Measurements from ENCODE around the gene SP8. TPM values are rescaled to one million over a fixed set of nuclear protein-coding genes. Genes with fewer than 3 reads are reported as not detected.
"Not testable (repeated sequence)": the region's sequence is repeated elsewhere in the genome, so short reads cannot be mapped to it uniquely, and the experiment has no call there.

The SP8 gene
- not detected for polyA plus RNA-seq (ENCODE audit: insufficient read length)

DNA sequence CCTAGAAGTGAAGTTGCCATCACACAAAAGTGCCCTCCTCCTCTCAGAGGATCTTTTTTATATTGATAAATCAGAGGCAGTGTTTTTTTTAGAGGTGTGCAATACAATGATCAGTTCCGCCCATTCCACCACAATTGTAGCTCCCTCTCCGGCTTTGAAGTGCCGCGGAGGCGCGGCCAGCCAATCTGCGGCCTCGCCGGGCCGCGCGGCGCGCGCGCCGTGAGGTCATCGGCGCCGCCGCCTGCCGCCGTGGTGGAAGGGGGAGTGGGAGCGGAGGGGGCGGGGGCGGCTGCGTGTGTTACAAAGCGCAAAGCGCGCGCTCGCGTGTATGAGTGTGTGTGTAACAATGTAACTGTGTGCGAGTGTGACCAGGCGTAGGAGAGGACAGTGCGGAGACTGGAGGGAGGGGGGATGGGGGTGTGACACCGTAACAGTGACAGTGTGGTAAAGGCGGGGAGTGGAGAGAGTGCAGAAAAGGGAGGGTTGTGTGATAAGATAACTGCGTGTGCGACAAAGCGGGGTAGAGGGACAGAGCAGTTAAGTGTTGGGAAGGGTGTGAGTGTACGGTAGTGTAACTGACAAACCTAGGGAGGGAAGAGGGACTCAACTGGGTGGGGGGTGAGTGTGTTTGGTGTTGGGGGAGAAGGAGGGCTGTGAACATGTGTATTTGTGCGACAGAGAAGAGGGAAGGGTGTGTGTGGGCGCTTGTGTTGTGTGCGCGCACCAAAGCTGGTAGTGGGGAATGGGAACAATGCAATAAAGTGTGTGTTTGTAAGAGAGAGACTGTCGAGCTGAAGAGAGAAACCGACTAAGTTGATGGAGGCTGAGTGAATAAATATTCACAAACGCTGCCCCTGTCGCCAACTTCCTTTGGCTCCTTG lies at the start of gene SP8:
Gene SP8 (minus strand): TSS at position 108 of the 881 bp plus-strand sequence. CDS start 88 bp downstream, at position 20.
- no peak for DNase-seq

DNA sequence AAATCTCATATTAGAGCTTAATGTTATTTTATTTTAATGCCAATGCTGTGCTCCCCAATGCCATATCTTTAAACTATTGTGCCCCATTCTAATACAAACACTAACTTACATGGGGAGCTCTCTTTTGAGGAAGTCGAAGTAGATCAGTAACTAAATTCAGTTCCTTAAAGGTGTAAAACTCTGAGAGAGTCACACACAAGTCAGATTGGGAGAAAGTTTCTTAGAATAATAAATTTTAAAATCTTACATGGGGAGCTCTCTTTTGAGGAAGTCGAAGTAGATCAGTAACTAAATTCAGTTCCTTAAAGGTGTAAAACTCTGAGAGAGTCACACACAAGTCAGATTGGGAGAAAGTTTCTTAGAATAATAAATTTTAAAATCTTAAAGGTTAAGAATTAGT lies 49.7 kb upstream of the SP8 start:
- DNase-seq: not testable (repeated sequence)

DNA sequence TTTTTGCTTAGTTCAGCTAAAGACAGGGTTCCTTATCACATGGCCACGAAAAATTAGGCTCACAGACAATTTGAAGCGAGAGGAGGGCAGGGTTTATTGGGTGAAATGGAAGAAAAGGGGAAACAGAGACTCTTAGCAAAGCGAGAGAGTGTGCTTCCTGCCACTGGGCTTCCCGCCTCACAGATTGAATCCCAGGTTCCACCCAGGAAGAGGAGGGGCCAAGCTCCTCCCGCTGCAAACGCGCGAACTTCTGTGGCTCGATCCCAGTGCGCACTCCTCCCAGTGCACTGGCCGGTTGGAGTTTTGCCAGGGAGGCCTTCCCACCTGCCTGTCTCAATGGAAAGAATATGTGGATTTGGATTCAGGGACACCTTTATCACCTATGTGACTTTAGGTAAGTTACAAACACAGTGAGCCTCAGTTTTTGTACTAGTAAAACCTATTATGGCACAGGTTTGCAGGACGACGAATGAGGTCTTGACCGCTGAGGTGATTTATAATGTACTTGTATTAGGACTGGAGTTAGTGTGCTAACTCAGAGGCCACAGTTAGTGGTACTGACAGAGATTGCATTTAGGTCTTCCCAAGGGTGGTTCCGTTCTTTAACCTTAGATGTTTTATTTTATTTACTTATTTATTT lies 48.5 kb upstream of the SP8 start:
- no peak for DNase-seq

DNA sequence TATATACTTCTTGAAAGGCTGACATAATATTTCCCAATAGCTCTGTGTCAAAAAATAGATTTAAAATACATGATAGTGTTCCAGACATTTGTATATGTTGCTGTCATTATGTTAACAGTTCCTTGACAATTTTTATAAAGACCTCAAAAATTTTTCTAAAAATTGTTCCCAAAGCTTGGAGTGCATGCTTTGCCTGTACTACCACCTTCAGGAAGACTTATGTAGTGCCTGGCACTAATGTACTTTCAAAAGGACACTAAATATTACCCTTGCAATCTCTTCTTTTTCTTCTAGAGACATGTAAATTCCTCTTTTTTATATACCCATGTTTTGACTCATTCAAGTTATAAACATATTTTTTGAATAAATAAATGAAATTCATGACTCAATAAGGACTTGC lies 48.0 kb upstream of the SP8 start:
- no peak for DNase-seq

DNA sequence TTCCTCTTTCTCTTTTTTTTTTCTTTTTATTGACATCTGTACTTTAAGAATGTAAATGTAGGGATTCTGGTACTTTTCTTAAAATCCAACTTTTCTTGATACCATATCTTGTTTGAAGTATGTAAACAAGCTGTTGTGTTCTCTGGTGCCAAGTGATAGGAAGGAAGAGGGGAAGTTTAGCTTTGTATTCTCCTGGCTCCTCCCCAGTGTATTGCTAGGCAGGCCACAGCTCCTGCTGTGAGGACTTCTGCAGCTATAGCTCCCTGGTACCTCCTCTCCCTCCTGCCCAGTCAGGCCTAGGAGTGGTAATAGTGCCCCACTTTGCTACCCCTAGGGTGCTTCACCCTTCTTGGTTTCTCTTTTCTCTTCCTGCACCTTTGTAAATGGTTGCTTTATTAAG lies 45.3 kb upstream of the SP8 start:
- DNase-seq: no peak

DNA sequence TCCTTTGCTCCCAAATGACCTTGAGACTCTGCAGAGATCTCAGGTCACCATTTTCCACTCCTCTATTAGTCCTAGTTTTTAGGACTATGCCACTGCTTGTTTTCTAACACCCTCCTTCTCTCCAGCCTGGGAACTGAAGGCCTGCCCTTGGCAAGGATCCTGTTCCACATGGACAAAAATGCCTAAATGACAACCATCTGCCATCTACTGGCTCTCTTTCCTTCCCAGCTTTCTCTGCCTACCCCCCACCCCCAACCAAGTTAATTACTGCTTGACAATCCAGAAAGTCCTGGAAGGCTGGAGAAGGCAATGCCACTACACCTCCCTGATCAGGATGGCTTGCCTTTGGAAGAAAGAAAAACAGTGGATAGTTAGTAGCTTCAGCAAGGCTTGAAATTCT lies 44.8 kb upstream of the SP8 start:
- DNase-seq: no peak

DNA sequence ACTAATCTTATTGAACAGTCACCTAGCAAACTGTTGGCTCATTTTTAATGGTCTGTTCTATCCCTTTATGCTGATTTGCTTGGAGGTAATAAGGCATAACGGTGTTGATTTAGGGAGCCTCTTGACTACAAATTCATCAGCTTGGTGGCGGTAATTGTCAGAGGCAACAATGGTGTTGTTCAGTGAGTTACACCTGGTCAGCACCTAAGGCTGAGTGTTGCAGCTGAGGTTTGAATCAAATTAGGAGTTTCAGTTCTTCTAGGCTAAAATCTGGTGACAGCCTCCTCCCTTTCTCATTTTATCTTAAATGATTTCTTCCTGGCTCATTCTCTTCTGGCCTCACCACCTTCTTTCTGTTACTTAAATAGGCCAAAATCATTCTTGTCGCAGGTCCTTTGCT lies 42.3 kb upstream of the SP8 start:
- no peak for DNase-seq

DNA sequence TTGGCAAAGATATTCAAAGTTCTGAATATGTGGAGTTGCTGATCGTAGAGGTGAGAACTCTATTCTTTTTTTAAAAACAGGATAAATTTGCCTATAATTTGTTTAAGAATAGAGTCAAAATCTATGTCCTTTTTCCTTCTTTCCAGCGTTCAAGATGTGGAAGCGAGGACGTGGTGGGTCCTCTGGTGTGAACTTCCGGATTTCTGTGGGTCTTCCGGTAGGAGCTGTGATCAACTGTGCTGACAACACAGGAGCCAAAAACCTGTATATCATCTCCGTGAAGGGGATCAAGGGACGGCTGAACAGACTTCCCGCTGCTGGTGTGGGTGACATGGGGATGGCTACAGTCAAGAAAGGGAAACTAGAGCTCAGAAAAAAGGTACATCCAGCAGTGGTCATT lies 40.5 kb upstream of the SP8 start:
- no peak for DNase-seq

DNA sequence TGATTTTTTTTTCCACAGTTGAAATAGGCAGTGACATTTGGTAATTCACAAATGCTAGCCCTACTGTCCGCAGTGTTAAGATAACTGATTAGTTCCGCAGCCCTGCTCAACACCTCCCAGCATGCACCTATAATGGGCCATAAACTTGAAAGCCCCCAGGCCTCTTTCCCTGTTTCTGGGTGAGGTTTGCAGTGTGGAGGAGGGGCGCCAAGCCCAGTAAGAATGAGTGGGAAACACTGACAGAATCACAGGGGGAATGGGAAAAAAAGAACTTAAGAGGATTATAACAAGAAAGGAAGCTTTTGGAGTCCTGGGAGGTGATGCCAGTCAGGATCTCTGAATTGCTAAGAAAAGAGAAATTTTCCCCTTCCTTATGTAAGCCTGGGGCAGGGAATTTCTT lies 39.6 kb upstream of the SP8 start:
- no peak for DNase-seq

DNA sequence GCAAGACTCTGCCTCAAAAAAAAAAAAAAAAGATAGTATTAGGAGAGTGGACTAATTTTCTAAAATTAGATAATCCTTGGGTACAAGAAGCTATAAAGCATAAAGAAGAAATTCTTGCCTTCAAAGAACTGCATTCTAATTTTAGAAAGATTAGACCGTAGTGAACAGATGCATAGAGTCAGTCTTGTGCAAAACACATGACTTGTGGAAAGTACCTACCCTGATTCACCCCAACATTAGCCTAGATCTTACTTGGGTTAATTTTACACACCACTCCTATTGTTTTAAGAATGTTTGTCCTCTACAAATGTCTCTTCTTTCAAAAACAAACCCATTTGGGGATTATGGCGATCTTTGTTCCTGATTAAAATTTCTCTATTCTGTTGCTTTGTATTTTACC lies 38.9 kb upstream of the SP8 start:
- no peak for DNase-seq

DNA sequence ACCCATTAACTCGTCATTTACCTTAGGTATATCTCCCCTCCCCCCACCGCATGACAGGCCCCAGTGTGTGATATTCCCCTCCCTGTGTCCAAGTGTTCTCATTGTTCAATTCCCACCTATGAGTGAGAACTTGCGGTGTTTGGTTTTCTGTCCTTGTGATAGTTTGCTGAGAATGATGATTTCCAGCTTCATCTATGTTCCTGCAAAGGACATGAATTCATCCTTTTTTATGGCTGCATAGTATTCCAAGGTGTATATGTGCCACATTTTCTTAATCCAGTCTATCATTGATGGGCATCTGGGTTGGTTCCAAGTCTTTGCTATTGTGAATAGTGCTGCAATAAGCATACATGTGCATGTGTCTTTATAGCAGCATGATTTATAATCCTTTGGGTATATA lies 34.7 kb upstream of the SP8 start:
- not testable (repeated sequence) for DNase-seq

DNA sequence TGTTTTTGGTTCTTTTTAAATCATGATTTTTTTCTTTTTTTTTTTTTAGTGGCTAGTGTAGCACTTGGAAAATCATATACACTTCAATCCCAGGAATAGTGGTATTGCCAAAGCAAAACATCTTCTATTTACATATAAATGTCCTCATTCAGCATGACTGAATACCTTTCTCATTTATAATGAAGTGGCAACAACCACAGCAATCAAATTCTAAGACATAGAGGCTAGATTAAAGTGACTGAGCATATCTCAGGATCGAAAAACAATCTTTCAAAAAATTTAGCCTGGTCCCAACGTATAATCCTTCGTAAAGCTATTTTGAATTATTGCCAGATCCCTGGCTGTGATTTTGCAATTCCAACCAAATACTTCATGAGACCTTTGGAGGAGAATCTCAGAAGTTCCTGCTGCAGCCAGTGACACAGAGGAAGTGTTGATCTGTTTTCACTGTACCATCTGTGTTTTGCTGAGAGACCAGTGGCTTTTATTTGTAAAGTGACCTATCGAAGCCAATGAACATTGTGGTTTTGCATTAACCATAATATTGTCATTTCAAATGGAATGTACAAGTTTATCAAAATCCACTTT lies 29.8 kb upstream of the SP8 start:
- no peak for DNase-seq

DNA sequence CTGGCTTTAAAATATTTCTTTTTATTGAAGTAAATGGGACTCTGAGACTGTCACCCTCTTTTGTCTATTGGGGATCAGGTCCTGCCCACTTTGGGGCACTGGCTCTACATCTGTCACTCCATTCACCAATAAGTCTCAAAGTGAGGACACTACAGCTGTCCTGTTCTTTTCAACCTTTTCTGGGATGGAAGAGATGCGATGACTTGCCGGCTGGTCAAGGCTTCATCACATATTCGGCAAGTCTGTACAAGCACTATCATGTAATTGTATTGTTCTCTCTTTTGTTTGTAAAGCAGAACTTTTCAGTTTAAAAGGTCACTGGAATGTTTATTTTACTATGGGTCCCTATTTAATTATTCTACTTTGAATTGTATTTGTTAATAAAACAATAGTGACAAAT lies 17.7 kb upstream of the SP8 start:
- DNase-seq: no peak

DNA sequence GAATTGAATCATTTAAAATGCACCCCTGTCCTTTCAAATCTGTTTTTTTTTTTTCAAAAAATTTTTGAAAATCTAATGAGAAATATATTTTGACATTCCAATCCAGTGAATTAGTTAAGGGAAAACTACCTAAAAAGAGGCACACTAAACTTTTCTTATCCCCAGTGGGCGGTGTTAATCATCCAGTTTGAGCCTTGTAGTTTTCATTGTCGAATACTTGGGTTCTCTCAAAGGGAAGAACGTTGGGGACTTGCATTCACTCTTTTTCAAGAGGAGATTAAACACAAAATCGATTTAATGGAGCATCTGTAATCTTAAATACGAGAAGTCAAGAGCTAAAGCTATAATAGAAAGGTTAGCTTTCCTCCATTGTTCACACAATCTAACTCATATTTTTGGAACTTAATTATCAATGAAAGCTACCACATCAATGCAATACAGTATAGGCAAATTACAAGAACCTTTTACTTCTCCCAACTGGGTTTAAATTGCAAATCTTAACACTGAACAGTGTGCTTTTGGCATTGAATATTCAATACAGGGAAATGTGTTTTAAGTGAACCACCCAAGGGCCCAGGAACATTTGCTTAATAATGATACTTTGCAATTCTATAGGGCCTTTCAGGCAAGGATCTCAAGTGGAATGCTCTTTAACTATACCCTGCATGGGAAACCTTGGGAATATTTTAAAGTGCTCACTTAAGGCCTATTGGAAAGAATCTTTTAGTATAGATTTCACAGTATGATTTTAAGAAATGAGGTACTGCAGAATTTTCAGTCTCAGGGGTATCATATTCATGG lies 13.1 kb upstream of the SP8 start:
- DNase-seq: no peak

DNA sequence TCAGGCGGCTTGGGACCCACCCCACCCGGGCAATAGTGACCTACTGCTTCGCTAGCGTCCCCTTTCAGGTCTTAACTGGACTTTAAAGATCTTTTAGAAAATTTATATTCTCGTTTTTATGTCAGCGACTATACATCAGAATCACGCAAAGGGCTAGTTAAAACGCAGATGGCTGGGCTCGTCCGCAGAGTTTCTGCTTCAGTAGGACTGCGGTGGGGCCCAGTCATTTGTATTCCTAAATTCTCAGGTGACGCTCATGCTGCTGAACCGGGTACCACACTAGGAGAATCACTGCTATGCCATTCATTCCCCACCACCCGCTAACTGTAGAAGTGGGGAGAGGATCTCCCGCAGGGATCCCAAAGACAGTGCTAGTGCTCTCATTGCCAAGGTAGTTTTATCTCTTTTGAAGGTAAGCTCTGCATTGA lies 12.0 kb upstream of the SP8 start:
- no peak for DNase-seq

DNA sequence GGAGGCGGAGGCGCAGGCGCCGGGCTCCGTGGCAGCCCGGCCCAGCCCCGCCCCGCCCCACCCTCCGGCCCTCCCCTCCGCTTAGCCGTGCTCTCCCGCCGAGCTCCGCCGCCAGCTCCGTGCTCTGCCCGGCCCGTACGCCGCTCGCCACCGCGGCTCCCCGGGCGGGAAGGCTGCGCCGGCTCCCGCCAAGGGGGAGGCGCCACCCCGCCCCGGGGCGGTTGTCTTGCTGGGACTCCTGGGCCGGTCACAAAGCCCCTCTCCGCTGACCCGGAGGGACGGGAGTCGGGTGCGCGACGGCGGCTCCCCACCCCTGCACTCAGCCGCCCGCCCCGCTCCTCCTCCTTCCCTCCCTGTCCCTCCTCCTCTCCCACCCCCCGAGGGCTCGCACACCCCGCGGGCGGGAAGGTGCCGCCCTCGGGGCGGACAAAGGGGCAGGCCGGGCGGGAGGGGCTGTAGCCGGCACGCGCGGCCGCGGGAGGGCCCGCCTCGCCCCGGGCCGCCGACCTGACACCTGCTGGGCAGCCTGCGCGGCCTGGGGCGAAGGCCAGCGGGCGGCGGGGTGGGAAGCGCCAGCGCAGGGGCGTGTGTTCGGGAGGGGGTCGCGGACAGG lies 11.5 kb upstream of the SP8 start:
- DNase-seq: no peak

DNA sequence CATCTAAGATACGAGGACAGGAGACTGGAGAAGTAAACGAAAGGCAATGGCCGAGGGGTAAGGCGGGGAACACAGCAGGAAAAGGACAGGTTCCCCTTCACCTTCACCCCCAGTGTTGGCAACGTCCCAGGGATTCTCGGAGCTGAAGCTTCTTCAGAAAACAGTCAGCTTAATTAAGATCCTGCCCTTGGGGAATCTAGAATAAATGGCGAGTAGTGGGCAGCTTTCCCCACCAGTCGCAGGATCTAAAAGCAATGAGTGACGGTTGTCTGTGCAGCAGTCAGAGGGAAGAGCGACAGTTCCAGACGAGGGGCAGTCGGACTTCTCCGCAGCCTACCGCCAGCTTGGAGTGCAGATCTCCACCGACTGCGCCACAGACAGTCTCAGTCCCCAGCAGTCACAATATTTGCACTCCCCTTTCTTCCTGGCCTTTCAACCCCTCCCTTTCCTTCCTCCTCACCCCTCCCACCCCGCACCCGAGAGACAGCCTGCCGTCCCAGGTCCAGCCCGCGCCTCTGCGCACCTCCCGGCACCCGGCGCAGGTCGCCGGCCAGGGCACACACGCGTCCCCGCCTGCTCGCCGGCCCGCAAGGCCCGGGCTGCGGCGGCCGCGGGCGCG lies 10.9 kb upstream of the SP8 start:
- DNase-seq: no peak

DNA sequence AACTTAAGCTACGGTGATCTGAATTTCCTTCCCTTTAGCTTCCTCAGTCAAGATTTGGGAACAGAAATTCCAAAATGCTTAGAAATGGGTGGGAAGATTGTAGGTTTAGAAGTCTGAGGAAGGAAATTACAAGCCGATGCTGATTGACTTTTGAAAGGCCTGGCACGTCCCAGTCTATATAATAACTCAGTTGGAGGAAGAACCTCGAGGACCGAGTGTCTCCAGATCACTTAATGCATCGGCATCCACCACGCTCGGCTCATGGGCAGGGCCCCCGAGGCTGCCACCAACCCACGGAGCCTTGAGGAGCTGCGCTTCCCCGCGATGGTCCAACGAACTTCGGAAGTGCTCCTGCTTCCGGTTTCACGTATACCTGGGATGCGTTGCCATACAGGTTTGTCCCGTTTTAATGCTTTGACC lies 10.4 kb upstream of the SP8 start:
- no peak for DNase-seq

DNA sequence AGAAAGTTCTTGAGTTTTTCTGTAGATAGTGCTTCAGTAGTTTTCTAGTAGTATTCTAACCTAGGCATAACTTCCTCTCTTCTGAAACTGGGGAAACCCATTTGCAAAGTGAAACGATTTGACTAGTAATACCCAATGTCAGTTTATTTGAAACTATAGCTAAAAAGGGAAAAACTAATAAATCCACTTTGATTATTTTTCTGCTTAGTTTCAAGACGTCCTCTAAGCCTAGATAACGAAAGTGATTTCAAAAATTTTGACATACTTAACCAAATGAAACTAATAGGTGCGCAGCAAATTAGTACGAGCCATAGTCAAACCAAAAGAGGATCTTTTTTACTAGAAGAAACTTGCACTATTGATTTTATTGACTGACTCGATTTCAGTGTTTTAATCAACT lies 9.8 kb upstream of the SP8 start:
- no peak for DNase-seq

DNA sequence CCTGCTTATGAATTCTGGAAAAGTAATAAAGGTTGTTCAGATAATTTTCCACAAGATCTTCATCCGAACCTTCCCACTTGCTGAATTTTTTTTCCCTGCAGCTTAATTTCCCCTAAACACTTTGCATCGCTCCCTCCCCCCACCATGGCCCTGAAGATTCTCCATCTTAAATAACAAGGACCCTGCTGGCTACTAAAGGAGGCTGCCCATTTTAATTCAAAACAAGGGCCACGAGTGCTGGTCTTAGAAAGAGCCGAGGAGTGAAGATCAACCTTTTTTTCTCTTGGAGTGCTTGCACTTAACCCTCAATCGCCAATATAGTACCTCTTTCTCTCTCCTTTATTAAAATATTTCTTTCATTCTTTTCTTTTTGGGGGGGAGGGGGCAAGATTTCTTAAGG lies 9.2 kb upstream of the SP8 start:
- DNase-seq: no peak

DNA sequence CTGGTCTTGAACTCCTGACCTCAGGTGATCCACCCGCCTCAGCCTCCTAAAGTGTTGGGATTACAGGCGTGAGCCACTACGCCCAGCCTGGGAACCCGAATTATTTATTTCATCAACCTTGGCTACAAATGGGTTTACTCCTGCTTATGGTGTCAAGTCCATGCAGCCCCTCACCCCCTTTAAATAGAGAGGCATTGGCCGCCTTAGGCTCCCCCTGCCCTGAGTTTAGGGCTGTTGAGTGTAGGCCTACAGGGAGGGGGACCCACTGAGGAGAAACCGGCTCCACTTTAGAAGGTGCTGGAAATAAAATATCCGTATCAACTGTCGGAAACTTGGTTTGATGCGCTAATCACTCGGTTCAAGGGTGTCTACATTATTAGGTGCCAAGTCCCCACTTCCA lies 8.7 kb upstream of the SP8 start:
- DNase-seq: no peak

DNA sequence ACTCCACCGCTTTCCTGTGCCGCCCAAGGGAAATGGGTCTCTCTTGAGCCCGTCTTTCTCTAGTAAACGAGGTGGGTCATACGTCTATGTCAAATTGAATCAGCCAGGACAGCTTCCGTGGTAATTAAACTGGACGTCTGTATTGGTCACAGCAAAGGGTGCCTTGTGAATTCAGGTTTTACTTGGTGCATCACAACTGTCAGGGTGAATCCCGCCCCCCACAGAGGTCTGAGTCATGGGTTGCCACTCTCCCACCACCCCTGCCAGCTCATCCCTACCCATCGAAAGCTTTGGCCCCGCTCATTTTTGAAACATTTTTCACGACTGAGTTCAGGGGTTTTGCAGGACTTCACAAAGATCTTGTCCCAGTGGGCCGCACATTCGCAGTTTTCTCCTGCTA lies 8.0 kb upstream of the SP8 start:
- DNase-seq: no peak
